HepG2 (cell line): ENCODE data around the gene LLGL2. TPM values are rescaled to one million over a fixed set of nuclear protein-coding genes. Genes with fewer than 3 reads are reported as not detected.

Source experiments
- ATAC-seq: fragments of 200-7000 bp; cut with Tn5 transposase; 3 replicates; pipeline ENCODE4 v1.9.1; 2020; ENCODE audit warnings: mild to moderate bottlenecking, moderate library complexity
- BruUV-seq: library from RNA; stranded (reverse); fragments of 400-500 nt; replicated peaks from 2 replicates; lab custom pipeline; 2021; lab: Mats Ljungman, UMichigan
- CTCF ChIA-PET: fragments of 300-600 bp; formaldehyde crosslinking; extraction: SDS; loops from one replicate; lab custom pipeline; 2021; ENCODE audit warnings: low total read pairs, inconsistent platforms, low intra/inter-chr PET ratio; lab: Yijun Ruan, JAX
- POLR2A ChIA-PET: fragments of 350-600 bp; sonication (Branson Sonifier 250); formaldehyde crosslinking; loops from one replicate; lab custom pipeline; 2020; ENCODE audit warnings: antibody characterized with exemption, inconsistent platforms; lab: Yijun Ruan, JAX
- DNase-seq: peaks from one replicate; pipeline ENCODE4 v3.0.0-alpha.2; 2015; ENCODE audit warnings: low spot score
- FAIRE-seq: peaks from 3 replicates; lab custom pipeline; 2011; peaks lifted over from hg19 to GRCh38; lab: Jason Lieb, UNC
- H2AFZ ChIP-seq: one replicate; pipeline ENCODE4 v1.6.1; 2011; ENCODE audit warnings: low read length, inconsistent platforms
- H3K27ac ChIP-seq: fragments of 300-600 bp; 3 replicates; pipeline ENCODE4 v1.8.0; 2011; ENCODE audit warnings: mixed run types, mild to moderate bottlenecking, mixed read lengths, low read length, inconsistent platforms; ENCODE audit not compliant: insufficient read depth; ENCODE audit errors: extremely low read length
- H3K27me3 ChIP-seq, 2 experiments: fragments of 200-600 bp in 1 of 2; 2 replicates in 1 of 2; 3 replicates in 1 of 2; pipeline versions ENCODE4 v1.6.0 to v1.8.0; 2011; ENCODE audit warnings: low read length in 2 of 2, mild to moderate bottlenecking in 2 of 2, moderate library complexity in 2 of 2, inconsistent platforms in 1 of 2; ENCODE audit not compliant: insufficient read depth in 2 of 2, control insufficient read depth in 1 of 2
- H3K36me3 ChIP-seq, 2 experiments: fragments of 200-600 bp in 1 of 2; replicated peaks in 1 of 2; 2 replicates in 1 of 2; 3 replicates in 1 of 2; pipeline versions ENCODE4 v1.5.1 to v1.8.0; 2011; ENCODE audit warnings: low read length in 2 of 2, inconsistent platforms in 1 of 2; ENCODE audit not compliant: insufficient read depth in 2 of 2, control insufficient read depth in 1 of 2
- H3K4me1 ChIP-seq: 2 replicates; pipeline ENCODE4 v1.5.1; 2012; ENCODE audit warnings: low read length, inconsistent platforms; ENCODE audit not compliant: insufficient read depth
- H3K4me2 ChIP-seq: 2 replicates; pipeline ENCODE4 v1.6.0; 2011; ENCODE audit warnings: low read depth, low read length, inconsistent platforms
- H3K4me3 ChIP-seq, 3 experiments: fragments of 200-600 bp in 1 of 3; sonication (generic), shearing (Covaris generic) in 1 of 3; replicated peaks in 1 of 3; 2 replicates each; pipeline ENCODE4 v1.5.1; 2011 to 2016; ENCODE audit warnings: low read length in 3 of 3, inconsistent platforms in 2 of 3, low read depth in 2 of 3, mild to moderate bottlenecking in 2 of 3, control low read depth in 1 of 3, mixed read lengths in 1 of 3; ENCODE audit not compliant: insufficient read depth in 1 of 3
- H3K79me2 ChIP-seq: one replicate; pipeline ENCODE4 v1.6.1; 2011; ENCODE audit warnings: low read length, inconsistent platforms; ENCODE audit not compliant: insufficient read depth
- H3K9ac ChIP-seq: 2 replicates; pipeline ENCODE4 v1.6.0; 2011; ENCODE audit warnings: mild to moderate bottlenecking, low read depth, low read length, inconsistent platforms; ENCODE audit not compliant: insufficient read depth
- H3K9me3 ChIP-seq: 2 replicates; pipeline ENCODE4 v1.5.1; 2012; ENCODE audit warnings: mild to moderate bottlenecking, low read length
- H4K20me1 ChIP-seq: 2 replicates; pipeline ENCODE4 v1.6.0; 2011; ENCODE audit warnings: inconsistent platforms, mild to moderate bottlenecking, low read length, moderate library complexity; ENCODE audit not compliant: insufficient read depth
- EHMT2 ChIP-seq: fragments of 200-600 bp; sonication (generic); IDR thresholded peaks from 2 replicates; pipeline ENCODE4 v1.7.0; 2017; ENCODE audit warnings: antibody characterized with exemption, low read depth, low read length, borderline replicate concordance
- FOXK2 ChIP-seq: fragments of 450-650 bp; IDR thresholded peaks from 2 replicates; pipeline ENCODE4 v1.6.1; 2016
- KDM1A ChIP-seq: IDR thresholded peaks from 2 replicates; pipeline ENCODE4 v1.6.1; 2016; ENCODE audit warnings: missing compliant biosample characterization
- SP4 ChIP-seq: sonication (generic); formaldehyde crosslinking; IDR thresholded peaks from 2 replicates; pipeline ENCODE4 v1.8.1; 2023; ENCODE audit warnings: mild to moderate bottlenecking, missing genetic modification reagents
- ZNF788 ChIP-seq: sonication (generic); formaldehyde crosslinking; IDR thresholded peaks from 2 replicates; pipeline ENCODE4 v1.5.0; 2020; ENCODE audit warnings: mild to moderate bottlenecking, missing genetic modification reagents, borderline replicate concordance
- ZNF816 ChIP-seq: sonication (generic); formaldehyde crosslinking; IDR thresholded peaks from 2 replicates; pipeline ENCODE4 v1.8.0; 2022; ENCODE audit warnings: missing genetic modification reagents, mild to moderate bottlenecking, borderline replicate concordance
- WGBS: methylation state at CpG from one replicate; pipeline ENCODE4 v1.1.6; 2017; ENCODE audit warnings: low lambda C conversion rate; 5-methylcytosine and 5-hydroxymethylcytosine counted together
- in situ Hi-C: cut with HindIII; loops from 2 replicates; pipeline ENCODE4 v1.10.0; 2017; ENCODE audit warnings: low pct_unique_long_range_greater_than_20kb; ENCODE audit not compliant: extremely low pct_ligation_motif_present
- intact Hi-C: fragments of 100-400 bp; cut with micrococcal nuclease; formaldehyde crosslinking; loops from one replicate; pipeline ENCODE4 v1.10.0; 2022; ENCODE audit not compliant: unreplicated experiment
- polyA plus RNA-seq, 8 experiments: library from polyadenylated mRNA; depleted of rRNA in 3 of 8; stranded (reverse) in 7 of 8; unstranded in 1 of 8; fragments of >200 nt; fragmentation: Illumina TruSeq in 4 of 8; extraction: Trizol in 4 of 8; gene quantifications; 2 replicates each; pipeline versions ENCODE4 v1.2.1 to v1.2.3, GENCODE V29; 2011 to 2016; ENCODE audit warnings: low read depth in 4 of 8, missing spikeins in 1 of 8, mixed read lengths in 1 of 8; ENCODE audit not compliant: insufficient read depth in 1 of 8
- total RNA-seq, 5 experiments: library from RNA; depleted of rRNA; stranded (reverse); fragments of >200 nt; fragmentation: Illumina TruSeq; extraction: Trizol; gene quantifications; 2 replicates each; pipeline ENCODE4 v1.2.3, GENCODE V29; 2016; ENCODE audit warnings: low read depth in 1 of 5
- TF ChIP-seq, protein P1 (sequence below): IDR thresholded peaks from 2 replicates; pipeline ENCODE4 v1.6.1; 2016; ENCODE audit warnings: missing genetic modification reagents, missing compliant biosample characterization
- TF ChIP-seq, protein P2 (sequence below): sonication (generic); formaldehyde crosslinking; conservative IDR thresholded peaks from 2 replicates; pipeline ENCODE4 v1.8.1; 2023; ENCODE audit warnings: missing genetic modification reagents
- TF ChIP-seq, protein P3 (sequence below): sonication (generic); formaldehyde crosslinking; IDR thresholded peaks from 2 replicates; pipeline ENCODE4 v1.5.1; 2020; ENCODE audit warnings: mild to moderate bottlenecking, missing genetic modification reagents, borderline replicate concordance
- TF ChIP-seq, protein P4 (sequence below): sonication (generic); formaldehyde crosslinking; IDR thresholded peaks from 2 replicates; pipeline ENCODE4 v1.4.0; 2020; ENCODE audit warnings: missing genetic modification reagents, mild to moderate bottlenecking, borderline replicate concordance

The LLGL2 gene
- total and polyA plus RNA-seq, 2 of the 13 experiments (the other 11 are each of a cell fraction or from before 2014, with no cell fraction given) = 83.0 to 86.7 TPM

DNA sequence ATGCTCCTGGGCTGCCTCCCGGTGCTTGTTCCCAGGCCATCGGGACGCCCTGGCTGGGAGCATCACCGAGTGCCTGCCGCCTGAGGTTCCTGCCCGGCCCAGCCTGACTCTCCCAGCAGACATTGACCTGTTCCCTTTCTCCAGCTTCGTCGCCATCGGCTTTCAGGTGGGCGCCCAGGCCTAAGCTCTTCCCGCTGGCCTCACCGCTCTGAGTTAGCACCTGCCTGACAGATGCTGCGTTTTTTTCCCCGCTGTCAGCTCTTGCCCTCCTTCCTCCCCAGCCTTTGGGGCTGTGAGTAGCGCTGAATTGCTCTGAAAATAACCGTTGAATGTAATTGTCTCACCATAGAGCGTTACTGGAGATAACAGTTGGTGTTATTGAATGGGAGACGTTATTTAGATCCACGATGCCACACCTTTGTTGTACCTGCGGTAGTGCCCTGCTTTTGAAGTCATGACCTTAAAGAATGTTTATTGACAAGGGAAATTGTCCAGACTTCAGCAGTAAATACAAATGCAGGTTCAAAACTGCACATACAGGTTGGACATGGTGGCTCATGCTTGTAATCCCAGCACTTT is 86.4 kb downstream of the LLGL2 start:
- ATAC-seq (no peak), FAIRE-seq (no peak), DNase-seq (no peak)
- Histone ChIP-seq H3K4me2 (no peak overlapping the region), H3K36me3 (no peaks in the 10 kb centered on the region), H3K27ac (no peak overlapping the region), H3K27me3 (no peaks in the 10 kb centered on the region; a peak in 1 of 5 replicates), H4K20me1 (no peaks in the 10 kb centered on the region), H3K79me2 (no peaks in the 10 kb centered on the region), H3K9me3 (no peaks in the 10 kb centered on the region), H3K4me1 (peaks cover 49% of the 10 kb centered on the region), H3K4me3 (no peak overlapping the region), H3K9ac (no peak overlapping the region), H2AFZ (no peak overlapping the region)
- POLR2A ChIA-PET = interaction anchor here (0.7 to 3.3 kb wide), 11 partner anchors 9 to 532 kb away, joined by 3 to 40 read pairs (median 6); partner anchors contain the start of genes ITGB4, SMIM5 and TMEM94
- CTCF ChIA-PET = no interaction called here
- 59% methylated on average over 20 of the region's 20 CpGs for WGBS
- intact Hi-C loops (loop anchor here (5.0 kb wide), 1 partner anchor 140 kb away; no protein-coding TSS in a partner anchor), in situ Hi-C loops (loop anchor here (10.0 kb wide), 1 partner anchor 143 kb away; no protein-coding TSS in a partner anchor)
- no TSS peak for BruUV-seq
- TF ChIP-seq ZNF816 (CRISPR knock-in tag) (no peak), KDM1A (CRISPR knock-in tag) (no peak), EHMT2 (no peak), SP4 (CRISPR knock-in tag) (no peak), FOXK2 (no peak), ZNF788 (CRISPR knock-in tag) (no peak)
- TF ChIP-seq, protein P1, sequence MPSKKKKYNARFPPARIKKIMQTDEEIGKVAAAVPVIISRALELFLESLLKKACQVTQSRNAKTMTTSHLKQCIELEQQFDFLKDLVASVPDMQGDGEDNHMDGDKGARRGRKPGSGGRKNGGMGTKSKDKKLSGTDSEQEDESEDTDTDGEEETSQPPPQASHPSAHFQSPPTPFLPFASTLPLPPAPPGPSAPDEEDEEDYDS = no peak
- TF ChIP-seq, protein P2, sequence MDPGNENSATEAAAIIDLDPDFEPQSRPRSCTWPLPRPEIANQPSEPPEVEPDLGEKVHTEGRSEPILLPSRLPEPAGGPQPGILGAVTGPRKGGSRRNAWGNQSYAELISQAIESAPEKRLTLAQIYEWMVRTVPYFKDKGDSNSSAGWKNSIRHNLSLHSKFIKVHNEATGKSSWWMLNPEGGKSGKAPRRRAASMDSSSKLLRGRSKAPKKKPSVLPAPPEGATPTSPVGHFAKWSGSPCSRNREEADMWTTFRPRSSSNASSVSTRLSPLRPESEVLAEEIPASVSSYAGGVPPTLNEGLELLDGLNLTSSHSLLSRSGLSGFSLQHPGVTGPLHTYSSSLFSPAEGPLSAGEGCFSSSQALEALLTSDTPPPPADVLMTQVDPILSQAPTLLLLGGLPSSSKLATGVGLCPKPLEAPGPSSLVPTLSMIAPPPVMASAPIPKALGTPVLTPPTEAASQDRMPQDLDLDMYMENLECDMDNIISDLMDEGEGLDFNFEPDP (CRISPR knock-in tag) = no peak
- TF ChIP-seq, protein P3, sequence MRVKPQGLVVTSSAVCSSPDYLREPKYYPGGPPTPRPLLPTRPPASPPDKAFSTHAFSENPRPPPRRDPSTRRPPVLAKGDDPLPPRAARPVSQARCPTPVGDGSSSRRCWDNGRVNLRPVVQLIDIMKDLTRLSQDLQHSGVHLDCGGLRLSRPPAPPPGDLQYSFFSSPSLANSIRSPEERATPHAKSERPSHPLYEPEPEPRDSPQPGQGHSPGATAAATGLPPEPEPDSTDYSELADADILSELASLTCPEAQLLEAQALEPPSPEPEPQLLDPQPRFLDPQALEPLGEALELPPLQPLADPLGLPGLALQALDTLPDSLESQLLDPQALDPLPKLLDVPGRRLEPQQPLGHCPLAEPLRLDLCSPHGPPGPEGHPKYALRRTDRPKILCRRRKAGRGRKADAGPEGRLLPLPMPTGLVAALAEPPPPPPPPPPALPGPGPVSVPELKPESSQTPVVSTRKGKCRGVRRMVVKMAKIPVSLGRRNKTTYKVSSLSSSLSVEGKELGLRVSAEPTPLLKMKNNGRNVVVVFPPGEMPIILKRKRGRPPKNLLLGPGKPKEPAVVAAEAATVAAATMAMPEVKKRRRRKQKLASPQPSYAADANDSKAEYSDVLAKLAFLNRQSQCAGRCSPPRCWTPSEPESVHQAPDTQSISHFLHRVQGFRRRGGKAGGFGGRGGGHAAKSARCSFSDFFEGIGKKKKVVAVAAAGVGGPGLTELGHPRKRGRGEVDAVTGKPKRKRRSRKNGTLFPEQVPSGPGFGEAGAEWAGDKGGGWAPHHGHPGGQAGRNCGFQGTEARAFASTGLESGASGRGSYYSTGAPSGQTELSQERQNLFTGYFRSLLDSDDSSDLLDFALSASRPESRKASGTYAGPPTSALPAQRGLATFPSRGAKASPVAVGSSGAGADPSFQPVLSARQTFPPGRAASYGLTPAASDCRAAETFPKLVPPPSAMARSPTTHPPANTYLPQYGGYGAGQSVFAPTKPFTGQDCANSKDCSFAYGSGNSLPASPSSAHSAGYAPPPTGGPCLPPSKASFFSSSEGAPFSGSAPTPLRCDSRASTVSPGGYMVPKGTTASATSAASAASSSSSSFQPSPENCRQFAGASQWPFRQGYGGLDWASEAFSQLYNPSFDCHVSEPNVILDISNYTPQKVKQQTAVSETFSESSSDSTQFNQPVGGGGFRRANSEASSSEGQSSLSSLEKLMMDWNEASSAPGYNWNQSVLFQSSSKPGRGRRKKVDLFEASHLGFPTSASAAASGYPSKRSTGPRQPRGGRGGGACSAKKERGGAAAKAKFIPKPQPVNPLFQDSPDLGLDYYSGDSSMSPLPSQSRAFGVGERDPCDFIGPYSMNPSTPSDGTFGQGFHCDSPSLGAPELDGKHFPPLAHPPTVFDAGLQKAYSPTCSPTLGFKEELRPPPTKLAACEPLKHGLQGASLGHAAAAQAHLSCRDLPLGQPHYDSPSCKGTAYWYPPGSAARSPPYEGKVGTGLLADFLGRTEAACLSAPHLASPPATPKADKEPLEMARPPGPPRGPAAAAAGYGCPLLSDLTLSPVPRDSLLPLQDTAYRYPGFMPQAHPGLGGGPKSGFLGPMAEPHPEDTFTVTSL (CRISPR knock-in tag) = no peak
- TF ChIP-seq, protein P4, sequence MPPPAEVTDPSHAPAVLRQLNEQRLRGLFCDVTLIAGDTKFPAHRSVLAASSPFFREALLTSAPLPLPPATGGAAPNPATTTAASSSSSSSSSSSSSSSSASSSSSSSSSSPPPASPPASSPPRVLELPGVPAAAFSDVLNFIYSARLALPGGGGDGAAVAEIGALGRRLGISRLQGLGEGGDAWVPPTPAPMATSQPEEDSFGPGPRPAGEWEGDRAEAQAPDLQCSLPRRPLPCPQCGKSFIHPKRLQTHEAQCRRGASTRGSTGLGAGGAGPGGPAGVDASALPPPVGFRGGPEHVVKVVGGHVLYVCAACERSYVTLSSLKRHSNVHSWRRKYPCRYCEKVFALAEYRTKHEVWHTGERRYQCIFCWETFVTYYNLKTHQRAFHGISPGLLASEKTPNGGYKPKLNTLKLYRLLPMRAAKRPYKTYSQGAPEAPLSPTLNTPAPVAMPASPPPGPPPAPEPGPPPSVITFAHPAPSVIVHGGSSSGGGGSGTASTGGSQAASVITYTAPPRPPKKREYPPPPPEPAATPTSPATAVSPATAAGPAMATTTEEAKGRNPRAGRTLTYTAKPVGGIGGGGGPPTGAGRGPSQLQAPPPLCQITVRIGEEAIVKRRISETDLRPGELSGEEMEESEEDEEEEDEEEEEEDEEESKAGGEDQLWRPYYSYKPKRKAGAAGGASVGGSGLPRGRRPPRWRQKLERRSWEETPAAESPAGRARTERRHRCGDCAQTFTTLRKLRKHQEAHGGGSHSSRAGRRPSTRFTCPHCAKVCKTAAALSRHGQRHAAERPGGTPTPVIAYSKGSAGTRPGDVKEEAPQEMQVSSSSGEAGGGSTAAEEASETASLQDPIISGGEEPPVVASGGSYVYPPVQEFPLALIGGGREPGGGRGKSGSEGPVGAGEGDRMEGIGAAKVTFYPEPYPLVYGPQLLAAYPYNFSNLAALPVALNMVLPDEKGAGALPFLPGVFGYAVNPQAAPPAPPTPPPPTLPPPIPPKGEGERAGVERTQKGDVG (CRISPR knock-in tag) = no peak
